Stomach smooth muscle (tissue), 2 donors: ENCODE data around the gene CHCHD6.

Experiments used
- H3K27ac ChIP-seq: one replicate; pipeline ENCODE4 v1.7.0; 2013; ENCODE audit warnings: mild to moderate bottlenecking, low read length, inconsistent platforms
- H3K27me3 ChIP-seq, 2 donors: one replicate each; pipeline ENCODE4 v1.7.0; 2013; ENCODE audit warnings: low read length in 2 of 2; ENCODE audit not compliant: insufficient read depth in 2 of 2, control insufficient read depth in 1 of 2
- H3K36me3 ChIP-seq, 2 donors: one replicate each; pipeline ENCODE4 v1.7.0; 2013; ENCODE audit warnings: low read length in 2 of 2; ENCODE audit not compliant: control insufficient read depth in 2 of 2, insufficient read depth in 2 of 2
- H3K4me1 ChIP-seq: one replicate; pipeline ENCODE4 v1.7.0; 2013; ENCODE audit warnings: low read length; ENCODE audit not compliant: control insufficient read depth, insufficient read depth
- H3K4me3 ChIP-seq, 2 donors: one replicate each; pipeline ENCODE4 v1.7.0; 2013; ENCODE audit warnings: low read length in 2 of 2
- H3K9ac ChIP-seq, 2 donors: one replicate each; pipeline ENCODE4 v1.7.0; 2013; ENCODE audit warnings: low read length in 2 of 2, mild to moderate bottlenecking in 1 of 2
- H3K9me3 ChIP-seq, 2 donors: one replicate each; pipeline ENCODE4 v1.7.0; 2013; ENCODE audit warnings: low read length in 2 of 2; ENCODE audit not compliant: control insufficient read depth in 2 of 2
- donor health status: healthy.
- donor health status: Pancreatic carcinoma.

CHCHD6 gene

GRCh38 chr3:126723801-126724200 lies 19.8 kb downstream of the CHCHD6 start:
- Histone ChIP-seq H3K9ac (no peak overlapping the region), H3K27me3 (no peaks in the 10 kb centered on the region), H3K36me3 (peaks cover 0 to 7% of the 10 kb centered on the region in 2 donors), H3K9me3 (no peaks in the 10 kb centered on the region), H3K27ac (no peak overlapping the region), H3K4me1 (no peaks in the 10 kb centered on the region), H3K4me3 (no peak overlapping the region)

- peaks cover 13% of the 10 kb centered on the region in 2 donors for H3K36me3 ChIP-seq
- no peak overlapping the region for H3K4me3 ChIP-seq
- H3K9ac ChIP-seq = no peak overlapping the region
- H3K27me3 ChIP-seq = no peaks in the 10 kb centered on the region
- H3K27ac ChIP-seq = no peak overlapping the region
- H3K4me1 ChIP-seq = no peaks in the 10 kb centered on the region
- H3K9me3 ChIP-seq = no peaks in the 10 kb centered on the region
These were observed 24.6 kb downstream of the CHCHD6 start for GRCh38 chr3:126728680-126729079.

- Histone ChIP-seq H3K27me3 (no peaks in the 10 kb centered on the region), H3K4me1 (no peaks in the 10 kb centered on the region), H3K4me3 (no peak overlapping the region), H3K27ac (no peak overlapping the region), H3K9me3 (no peaks in the 10 kb centered on the region), H3K9ac (no peak overlapping the region), H3K36me3 (peaks cover 15 to 21% of the 10 kb centered on the region in 2 donors)
These were observed 26.3 kb downstream of the CHCHD6 start for GRCh38 chr3:126730376-126730775.

- no peaks in the 10 kb centered on the region for H3K4me1 ChIP-seq
- H3K4me3 ChIP-seq = no peak overlapping the region
- H3K27ac ChIP-seq = no peak overlapping the region
- peaks cover 15 to 21% of the 10 kb centered on the region in 2 donors for H3K36me3 ChIP-seq
- no peak overlapping the region for H3K9ac ChIP-seq
- H3K27me3 ChIP-seq = no peaks in the 10 kb centered on the region
- no peaks in the 10 kb centered on the region for H3K9me3 ChIP-seq
These were observed 27.0 kb downstream of the CHCHD6 start for GRCh38 chr3:126731044-126731443.

- Histone ChIP-seq H3K9ac (no peak overlapping the region), H3K9me3 (no peaks in the 10 kb centered on the region), H3K27me3 (no peaks in the 10 kb centered on the region), H3K4me3 (no peak overlapping the region), H3K4me1 (no peaks in the 10 kb centered on the region), H3K27ac (no peak overlapping the region), H3K36me3 (peaks cover 16 to 18% of the 10 kb centered on the region in 2 donors)
These were observed 28.4 kb downstream of the CHCHD6 start for GRCh38 chr3:126732281-126733060.

- Histone ChIP-seq H3K36me3 (peaks cover 16 to 18% of the 10 kb centered on the region in 2 donors), H3K27me3 (no peaks in the 10 kb centered on the region), H3K4me1 (no peaks in the 10 kb centered on the region), H3K9ac (no peak overlapping the region), H3K4me3 (no peak overlapping the region), H3K27ac (no peak overlapping the region), H3K9me3 (no peaks in the 10 kb centered on the region)
These were observed 29.0 kb downstream of the CHCHD6 start for GRCh38 chr3:126733061-126733430.

GRCh38 chr3:126734106-126734723 lies 30.2 kb downstream of the CHCHD6 start:
- Histone ChIP-seq H3K9ac (no peak overlapping the region), H3K4me1 (no peaks in the 10 kb centered on the region), H3K4me3 (no peak overlapping the region), H3K27ac (no peak overlapping the region), H3K9me3 (peaks cover 4% of the 10 kb centered on the region in 2 donors), H3K27me3 (no peaks in the 10 kb centered on the region), H3K36me3 (peaks cover 14 to 18% of the 10 kb centered on the region in 2 donors)

GRCh38 chr3:126737527-126737926 lies 33.5 kb downstream of the CHCHD6 start:
- no peak overlapping the region for H3K27ac ChIP-seq
- H3K4me1 ChIP-seq = no peaks in the 10 kb centered on the region
- no peak overlapping the region for H3K9ac ChIP-seq
- peaks cover 7 to 11% of the 10 kb centered on the region in 2 donors for H3K9me3 ChIP-seq
- H3K36me3 ChIP-seq = peaks cover 14 to 16% of the 10 kb centered on the region in 2 donors
- no peaks in the 10 kb centered on the region for H3K27me3 ChIP-seq
- H3K4me3 ChIP-seq = no peak overlapping the region

GRCh38 chr3:126742057-126742456 lies 38.0 kb downstream of the CHCHD6 start:
- H3K27me3 ChIP-seq = no peaks in the 10 kb centered on the region
- no peak overlapping the region for H3K4me3 ChIP-seq
- peaks cover 7 to 11% of the 10 kb centered on the region in 2 donors for H3K9me3 ChIP-seq
- H3K27ac ChIP-seq = no peak overlapping the region
- H3K4me1 ChIP-seq = no peaks in the 10 kb centered on the region
- H3K9ac ChIP-seq = no peak overlapping the region
- peaks cover 0 to 2% of the 10 kb centered on the region in 2 donors for H3K36me3 ChIP-seq

GRCh38 chr3:126743350-126743749 lies 39.3 kb downstream of the CHCHD6 start:
- H3K4me3 ChIP-seq = no peak overlapping the region
- no peak overlapping the region for H3K27ac ChIP-seq
- H3K36me3 ChIP-seq = peaks cover 0 to 2% of the 10 kb centered on the region in 2 donors
- peaks cover 7 to 11% of the 10 kb centered on the region in 2 donors for H3K9me3 ChIP-seq
- no peaks in the 10 kb centered on the region for H3K27me3 ChIP-seq
- no peaks in the 10 kb centered on the region for H3K4me1 ChIP-seq
- no peak overlapping the region for H3K9ac ChIP-seq

- H3K27ac ChIP-seq = no peak overlapping the region
- no peaks in the 10 kb centered on the region for H3K27me3 ChIP-seq
- H3K9ac ChIP-seq = no peak overlapping the region
- peaks cover 6 to 8% of the 10 kb centered on the region in 2 donors for H3K9me3 ChIP-seq
- no peak overlapping the region for H3K4me3 ChIP-seq
- H3K4me1 ChIP-seq = no peaks in the 10 kb centered on the region
- H3K36me3 ChIP-seq = peaks cover 0 to 2% of the 10 kb centered on the region in 2 donors
These were observed 39.7 kb downstream of the CHCHD6 start for GRCh38 chr3:126743781-126744180.
